ENCODE measurements around the gene BCL2L11.

BCL2L11 gene

DNA sequence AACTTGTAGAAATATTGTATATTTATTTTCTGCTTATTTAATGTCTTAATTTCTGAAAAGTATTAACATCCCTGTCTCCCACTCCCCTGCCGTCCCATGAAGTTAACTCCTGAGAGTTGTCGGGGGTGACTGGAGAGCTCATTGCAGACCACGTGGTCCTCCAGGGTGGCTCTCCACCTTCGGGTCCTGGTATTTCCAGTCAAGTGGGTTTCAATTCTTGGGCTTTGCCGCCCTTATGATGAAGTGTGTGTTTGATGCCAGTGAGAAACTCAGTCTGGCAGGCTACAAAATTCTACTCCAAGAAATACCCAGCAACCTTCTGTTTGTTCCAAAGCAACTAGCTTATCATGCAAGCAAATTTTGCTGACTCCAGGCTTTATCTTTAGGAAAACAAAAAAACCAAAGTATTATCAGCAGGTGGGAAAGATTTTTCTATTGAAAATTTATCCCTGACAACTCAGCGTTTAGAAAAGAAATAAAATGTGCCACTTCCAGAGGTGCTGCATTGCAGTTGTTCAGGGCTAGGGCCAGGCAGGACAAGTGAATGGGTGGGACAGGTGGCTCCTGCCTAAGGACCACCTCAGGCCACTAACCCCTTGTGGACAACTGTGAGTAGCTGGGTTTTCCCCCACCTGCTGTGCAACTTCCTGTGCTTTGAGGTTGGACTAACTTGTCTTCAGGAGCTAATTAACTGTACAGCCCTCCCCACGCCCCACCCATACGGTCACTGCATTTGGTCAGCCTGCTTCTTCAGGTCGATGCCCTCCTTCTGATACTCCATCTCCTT is 46.6 kb downstream of the BCL2L11 start:
- in situ Hi-C loops (cut with HindIII; ENCODE audit: low sequenced_read_pairs): no loop called here

- in situ Hi-C loops (cut with HindIII; ENCODE audit: low sequenced_read_pairs): no loop called here
Observed at GRCh38 chr2:111167863-111168162, 47.1 kb downstream of the BCL2L11 start.

GRCh38 chr2:111168528-111169239 is 48.0 kb downstream of the BCL2L11 start:
- in situ Hi-C loops (cut with HindIII; ENCODE audit: low sequenced_read_pairs): no loop called here

- in situ Hi-C loops (cut with HindIII; ENCODE audit: low sequenced_read_pairs): no loop called here
Observed at GRCh38 chr2:111169268-111169667, 48.6 kb downstream of the BCL2L11 start.

DNA sequence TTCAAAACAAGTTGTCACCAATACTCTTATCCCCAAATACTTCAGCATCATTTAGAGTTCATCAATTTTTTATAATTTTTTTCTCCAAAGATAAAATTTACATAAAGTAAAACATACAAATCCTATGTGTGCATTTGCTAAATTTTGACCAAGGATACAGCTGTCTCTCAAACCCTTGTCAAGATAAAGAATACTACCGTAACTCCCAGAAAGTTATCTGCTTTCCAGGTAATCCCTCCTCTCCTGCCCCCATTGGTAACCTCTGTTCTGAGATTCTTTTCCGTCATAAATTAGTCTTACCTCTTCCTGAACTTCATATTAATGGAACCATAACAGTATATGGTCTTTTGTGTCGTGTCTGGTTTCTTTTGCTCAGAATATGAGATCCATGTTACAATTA is 49.2 kb downstream of the BCL2L11 start:
- in situ Hi-C loops (cut with HindIII; ENCODE audit: low sequenced_read_pairs): no loop called here

GRCh38 chr2:111171337-111171930 is 50.7 kb downstream of the BCL2L11 start:
- in situ Hi-C loops (cut with HindIII; ENCODE audit: low sequenced_read_pairs): no loop called here

DNA sequence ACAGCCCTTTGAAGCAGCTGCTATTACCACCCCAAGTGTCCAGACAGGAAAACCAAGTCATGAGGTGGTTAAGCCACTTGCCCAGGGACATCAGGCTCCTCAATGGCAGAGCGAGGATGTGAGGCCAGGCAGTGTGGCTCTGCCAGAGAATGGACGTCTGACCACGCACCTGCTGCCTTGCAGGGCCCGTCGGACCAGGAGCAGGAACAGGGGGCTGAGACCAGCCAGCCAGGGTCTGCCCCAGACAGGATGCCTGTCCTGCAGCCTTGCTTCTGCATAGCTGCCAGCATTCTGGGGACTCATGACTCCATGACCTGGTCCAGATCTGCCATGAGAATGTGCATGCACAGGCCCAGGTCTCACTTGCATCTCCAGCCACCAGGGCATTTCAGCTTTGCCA is 52.0 kb downstream of the BCL2L11 start:
- in situ Hi-C loops (cut with HindIII; ENCODE audit: low sequenced_read_pairs): no loop called here

DNA sequence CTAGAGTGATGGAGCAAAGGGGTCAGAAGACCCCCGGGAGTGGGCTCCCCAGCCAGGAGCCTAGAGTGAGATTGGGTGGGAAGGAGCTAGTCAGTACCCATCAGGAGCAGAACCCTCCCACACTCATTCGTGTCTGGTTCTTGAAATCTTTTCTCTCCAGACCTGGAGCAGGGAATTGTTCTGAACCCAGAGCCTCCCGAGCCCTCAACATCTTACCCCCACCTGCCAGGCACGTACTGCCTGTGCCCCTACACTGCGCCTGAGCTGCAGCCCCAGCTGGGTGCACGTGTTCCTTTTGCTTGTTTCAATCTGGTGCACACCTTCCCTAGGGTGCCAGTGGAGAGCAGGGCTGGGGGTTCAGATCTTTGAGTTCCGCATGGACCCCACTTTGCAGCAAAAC is 52.6 kb downstream of the BCL2L11 start:
- in situ Hi-C loops (cut with HindIII; ENCODE audit: low sequenced_read_pairs): no loop called here

- in situ Hi-C loops (cut with HindIII; ENCODE audit: low sequenced_read_pairs): no loop called here
Observed at GRCh38 chr2:111173856-111174255, 53.1 kb downstream of the BCL2L11 start.

DNA sequence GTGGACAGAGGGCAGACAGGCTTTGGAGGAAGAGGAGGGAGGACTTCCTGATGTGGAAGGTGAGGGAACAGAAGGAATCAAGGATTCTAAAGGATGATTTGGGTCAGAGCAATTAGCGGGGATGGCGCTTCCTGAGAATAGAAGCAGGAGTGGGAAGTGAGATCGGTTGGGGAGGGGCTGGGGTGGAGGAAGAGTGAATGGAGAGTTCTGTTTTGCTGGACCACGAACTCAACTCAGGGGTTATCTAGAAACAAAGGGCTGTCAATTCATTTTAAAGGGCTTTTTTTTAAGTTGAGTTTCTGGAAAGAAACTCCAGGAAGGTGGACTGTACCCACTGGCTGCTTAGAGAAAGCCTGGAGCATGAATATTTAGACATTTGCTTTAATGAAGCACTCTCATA is 54.9 kb downstream of the BCL2L11 start:
- in situ Hi-C loops (cut with HindIII; ENCODE audit: low sequenced_read_pairs): no loop called here

DNA sequence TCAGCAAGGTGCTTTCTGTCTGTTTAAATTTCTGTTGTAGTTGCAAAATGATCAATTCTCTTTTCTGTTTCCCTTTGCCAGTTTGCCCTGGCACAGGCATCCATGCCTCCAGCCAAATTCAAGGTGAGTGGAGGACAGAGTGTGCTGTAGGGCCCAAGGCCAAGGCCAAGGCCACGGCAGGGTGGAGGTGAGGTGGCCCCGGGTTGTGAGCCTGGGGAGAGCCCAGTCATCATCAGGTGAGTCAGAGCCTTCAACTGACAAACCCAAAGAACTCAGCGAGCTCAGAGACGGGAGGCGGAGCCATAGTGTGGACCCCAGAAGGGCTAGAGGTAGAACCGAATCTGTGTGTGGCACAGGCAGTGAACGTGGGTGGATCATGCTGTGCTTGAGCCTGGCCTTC is 55.7 kb downstream of the BCL2L11 start:
- in situ Hi-C loops (cut with HindIII; ENCODE audit: low sequenced_read_pairs): no loop called here

DNA sequence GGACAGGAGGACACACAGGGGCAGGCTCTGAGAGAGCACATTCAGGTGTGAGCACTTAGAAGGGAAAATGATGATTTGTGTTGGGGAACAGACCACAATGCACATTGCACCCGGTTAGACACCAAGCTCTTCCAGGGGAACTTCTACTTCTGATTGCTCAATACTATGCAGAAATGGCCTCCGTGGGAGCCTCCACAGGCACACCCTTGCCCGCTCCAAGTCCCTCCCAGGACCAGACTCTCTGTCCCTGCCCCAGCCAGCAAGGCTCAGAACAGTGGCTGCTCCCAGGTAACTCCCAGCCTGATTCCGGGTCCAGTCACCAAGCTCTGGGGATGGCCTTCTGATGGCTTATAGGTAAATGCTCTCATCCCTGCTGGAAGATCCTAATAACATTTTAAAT is 56.2 kb downstream of the BCL2L11 start:
- in situ Hi-C loops (cut with HindIII; ENCODE audit: low sequenced_read_pairs): no loop called here

- in situ Hi-C loops (cut with HindIII; ENCODE audit: low sequenced_read_pairs): no loop called here
Observed at GRCh38 chr2:111178296-111178695, 57.6 kb downstream of the BCL2L11 start.

DNA sequence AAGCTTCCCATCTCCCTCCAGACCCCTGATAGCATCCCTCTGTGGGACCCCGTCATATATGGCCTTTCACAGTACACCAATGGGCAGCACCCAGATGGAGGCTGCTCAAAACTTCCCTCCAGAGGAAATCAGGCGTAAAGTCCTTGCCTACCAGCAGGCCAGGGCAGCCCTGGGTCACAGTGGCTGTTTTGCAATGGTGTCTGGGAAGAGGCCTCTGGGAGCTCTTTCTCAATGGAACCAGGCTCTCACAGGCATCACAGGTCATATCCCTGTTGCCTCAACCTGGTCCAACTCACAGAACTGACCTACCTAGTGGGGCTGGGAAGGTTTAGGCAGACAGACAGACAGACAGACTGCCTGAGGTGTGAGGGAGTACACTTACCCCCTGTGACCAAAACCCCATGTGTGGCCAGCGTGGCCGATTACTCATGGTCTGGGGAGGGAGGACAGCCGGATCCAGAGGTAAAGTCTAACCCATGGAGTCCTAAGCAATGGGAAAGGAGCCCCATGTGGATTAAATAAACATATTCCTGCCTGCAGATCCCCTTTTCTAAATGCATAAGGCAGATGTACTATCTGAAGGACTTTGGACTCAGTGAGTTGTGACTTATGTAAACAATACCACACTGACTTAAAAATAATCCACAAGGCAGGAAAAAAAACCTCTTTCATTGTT is 58.2 kb downstream of the BCL2L11 start:
- in situ Hi-C loops (cut with HindIII; ENCODE audit: low sequenced_read_pairs): no loop called here

- in situ Hi-C loops (cut with HindIII; ENCODE audit: low sequenced_read_pairs): no loop called here
Observed at GRCh38 chr2:111182121-111182520, 61.4 kb downstream of the BCL2L11 start.

- in situ Hi-C loops (cut with HindIII; ENCODE audit: low sequenced_read_pairs): no loop called here
Observed at GRCh38 chr2:111182740-111183139, 62.0 kb downstream of the BCL2L11 start.

DNA sequence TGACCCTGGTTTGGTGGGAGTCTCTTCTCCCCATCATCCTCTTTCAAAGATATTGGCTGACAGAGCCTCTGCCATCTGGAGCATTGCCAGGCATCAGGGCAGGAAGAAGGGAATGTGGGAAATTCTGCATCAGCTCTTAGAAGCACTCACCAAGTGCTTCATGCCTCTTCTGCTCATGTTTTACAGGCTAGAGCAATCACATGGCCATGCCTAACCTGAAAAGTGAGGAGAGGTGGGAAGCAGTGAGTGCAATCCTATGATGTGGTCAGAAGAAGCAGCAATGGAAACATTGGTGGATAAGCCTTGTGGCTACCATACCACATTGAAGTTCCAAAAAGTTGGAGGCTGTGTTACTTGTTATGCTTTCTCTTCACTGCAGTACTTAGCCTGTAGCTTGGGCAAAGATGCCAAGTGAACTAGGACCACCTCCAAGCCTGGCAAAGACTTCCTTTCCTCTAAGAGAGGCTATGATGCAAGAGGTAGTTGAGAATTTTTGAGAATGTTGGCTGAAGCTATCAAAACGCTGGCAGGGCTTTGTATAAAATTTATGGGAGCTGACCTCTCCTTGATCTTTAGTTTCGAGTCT is 64.1 kb downstream of the BCL2L11 start:
- in situ Hi-C loops (cut with HindIII; ENCODE audit: low sequenced_read_pairs): no loop called here

- in situ Hi-C loops (cut with HindIII; ENCODE audit: low sequenced_read_pairs): no loop called here
Observed at GRCh38 chr2:111185361-111186022, 64.8 kb downstream of the BCL2L11 start.

DNA sequence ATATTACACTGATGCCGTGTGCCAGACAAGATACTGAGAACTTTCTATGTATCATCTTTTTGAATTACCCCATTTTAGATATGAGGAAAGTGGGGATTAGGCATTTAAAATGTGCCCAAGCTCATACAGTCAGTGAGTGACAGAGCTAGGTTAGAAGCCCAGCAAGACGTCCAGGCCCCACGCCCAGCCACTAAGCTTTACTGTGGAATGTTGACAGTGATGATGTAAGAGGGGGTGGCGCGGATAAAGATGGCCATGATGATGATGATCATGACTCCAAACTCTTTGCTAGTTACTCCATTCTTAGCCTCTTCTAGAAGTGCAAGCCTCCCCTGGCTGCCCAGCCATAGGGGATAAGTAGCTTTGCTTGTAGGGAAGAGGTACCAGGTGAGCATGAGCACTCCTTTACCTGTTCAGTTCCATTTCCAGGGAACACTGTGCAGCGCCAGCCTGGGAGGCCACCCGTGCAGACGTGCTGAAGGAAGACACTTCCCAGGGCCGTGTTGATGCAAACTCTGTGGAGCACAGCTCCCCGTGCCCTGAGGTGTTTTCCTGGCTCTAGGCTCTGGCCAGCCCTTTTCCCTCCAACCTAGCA is 65.5 kb downstream of the BCL2L11 start:
- in situ Hi-C loops (cut with HindIII; ENCODE audit: low sequenced_read_pairs): no loop called here

- in situ Hi-C loops (cut with HindIII; ENCODE audit: low sequenced_read_pairs): no loop called here
Observed at GRCh38 chr2:111186933-111187332, 66.2 kb downstream of the BCL2L11 start.

Data from endothelial cell of hepatic sinusoid (primary cell).